GM23248 (cell line): ENCODE measurements around the gene HLA-A.

Source experiments
- EZH2 ChIP-seq: fragments of 200-600 bp; sonication (generic); IDR thresholded peaks from 2 replicates; pipeline ENCODE4 v1.6.1; 2018; ENCODE audit warnings: antibody characterized with exemption, mild to moderate bottlenecking; ENCODE audit not compliant: insufficient read depth, poor library complexity, severe bottlenecking
- EZH2phosphoT487 ChIP-seq: fragments of 200-600 bp; sonication (generic); IDR thresholded peaks from 2 replicates; pipeline ENCODE4 v1.6.1; 2018; ENCODE audit warnings: antibody characterized with exemption, moderate library complexity, mild to moderate bottlenecking, low read depth; ENCODE audit not compliant: insufficient read depth

DNA sequence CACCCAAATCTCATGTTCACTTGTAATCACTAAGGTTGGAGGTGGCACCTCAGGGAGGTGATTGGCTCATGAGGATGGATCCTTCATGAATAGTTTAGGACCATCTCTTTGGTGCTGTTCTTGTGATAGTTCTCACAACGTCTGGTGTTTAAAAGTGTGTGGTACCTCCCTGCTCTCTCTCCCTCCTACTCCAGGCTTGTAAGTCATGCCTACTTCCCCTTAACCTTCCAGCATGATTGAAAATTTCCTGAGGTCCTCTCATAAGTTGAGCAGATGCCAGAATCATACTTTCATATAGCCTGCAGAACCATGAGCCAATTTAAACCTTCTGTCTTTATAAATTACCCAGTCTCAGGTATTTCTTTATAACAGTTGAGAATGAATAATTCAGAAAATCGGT lies 16.6 kb downstream of the HLA-A start:
- no peak for TF ChIP-seq EZH2phosphoT487
- TF ChIP-seq EZH2, result no peak
